RCC 7860 (cell line): Measurements from ENCODE around the gene CPNE2.
A peak's percentile ranks its signal among the peaks of the same experiment; 100 is the strongest.
"Not testable (repeated sequence)": the region's sequence is repeated elsewhere in the genome, so short reads cannot be mapped to it uniquely, and the experiment has no call there.

Experiments used
- DNase-seq: peaks from one replicate; pipeline ENCODE4 v3.0.0-alpha.2; 2015; ENCODE audit warnings: low spot score
- FAIRE-seq: peaks from 2 replicates; lab custom pipeline; 2012; peaks lifted over from hg19 to GRCh38; lab: Jason Lieb, UNC

Gene CPNE2

GRCh38 chr16:57165483-57165882 lies 73.1 kb downstream of the CPNE2 start:
- no peak for DNase-seq
- no peak for FAIRE-seq

GRCh38 chr16:57165938-57166337 lies 73.6 kb downstream of the CPNE2 start:
- DNase-seq, result no peak
- no peak for FAIRE-seq

- no peak for DNase-seq
- no peak for FAIRE-seq
These were observed 74.1 kb downstream of the CPNE2 start for GRCh38 chr16:57166451-57166850.

GRCh38 chr16:57166951-57167350 lies 74.6 kb downstream of the CPNE2 start:
- FAIRE-seq, result no peak
- no peak for DNase-seq

DNA sequence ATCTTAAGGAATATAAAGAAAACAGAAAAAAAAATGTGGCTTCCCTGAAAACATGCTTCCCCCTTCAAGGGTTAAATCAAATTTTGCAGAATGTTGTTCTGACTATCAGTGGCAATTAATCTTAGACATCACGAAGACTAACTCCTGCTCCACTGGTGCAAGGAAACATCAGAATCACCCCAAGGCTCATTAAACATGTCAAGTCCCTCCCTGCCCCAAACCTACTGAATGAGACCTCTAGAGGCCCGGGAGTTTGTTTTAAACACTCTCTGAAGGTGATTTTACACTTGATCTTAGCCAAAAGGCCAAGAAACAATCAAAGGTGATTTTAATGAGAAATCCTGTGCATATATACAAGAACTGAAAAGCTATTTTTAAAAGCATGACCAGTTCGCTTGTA lies 75.2 kb downstream of the CPNE2 start:
- DNase-seq (no peak), FAIRE-seq (no peak)

- FAIRE-seq (peak; percentile 32), DNase-seq (peak; percentile 40)
These were observed 75.6 kb downstream of the CPNE2 start for GRCh38 chr16:57167953-57168352.

DNA sequence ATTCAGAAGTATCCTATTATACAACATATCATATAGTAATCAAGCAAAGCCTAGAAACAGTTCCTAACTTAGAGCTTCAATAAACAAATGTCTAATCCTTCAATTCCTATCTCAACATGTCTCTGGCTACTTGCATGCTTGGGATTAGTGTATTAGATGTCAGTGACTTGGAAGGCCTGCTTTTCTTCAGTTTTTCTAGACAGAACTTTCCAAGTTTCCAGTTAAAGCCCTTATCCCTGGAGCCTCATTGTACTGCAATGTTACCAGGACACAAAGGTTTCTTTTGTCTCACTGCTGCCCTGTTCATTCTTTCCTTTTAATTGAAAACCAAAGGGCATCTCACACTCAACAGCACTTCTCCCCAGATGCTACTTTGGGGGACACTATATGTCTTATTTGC lies 76.9 kb downstream of the CPNE2 start:
- FAIRE-seq (no peak), DNase-seq (no peak)

- FAIRE-seq, result no peak
- DNase-seq, result no peak
These were observed 80.4 kb downstream of the CPNE2 start for GRCh38 chr16:57172721-57173290.

DNA sequence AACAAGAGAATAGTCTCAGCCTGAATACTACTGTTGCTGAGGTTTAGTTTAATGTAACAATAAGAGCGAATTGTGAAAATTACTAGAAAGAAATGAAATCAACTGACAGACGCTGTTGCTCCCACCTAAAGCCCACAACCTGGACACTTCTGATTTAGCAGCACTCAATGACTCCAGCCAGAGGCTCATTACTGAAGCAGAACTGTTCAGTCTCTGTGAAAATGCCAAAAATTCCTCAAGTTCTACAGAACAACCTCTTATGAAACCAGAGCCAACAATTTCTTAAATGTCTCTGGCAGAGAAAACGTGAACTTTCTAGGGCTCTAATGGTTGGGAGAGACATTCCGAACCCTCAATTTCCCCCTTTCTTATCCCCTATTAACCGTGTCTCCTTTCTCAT lies 83.5 kb downstream of the CPNE2 start:
- FAIRE-seq, result no peak
- no peak for DNase-seq

DNA sequence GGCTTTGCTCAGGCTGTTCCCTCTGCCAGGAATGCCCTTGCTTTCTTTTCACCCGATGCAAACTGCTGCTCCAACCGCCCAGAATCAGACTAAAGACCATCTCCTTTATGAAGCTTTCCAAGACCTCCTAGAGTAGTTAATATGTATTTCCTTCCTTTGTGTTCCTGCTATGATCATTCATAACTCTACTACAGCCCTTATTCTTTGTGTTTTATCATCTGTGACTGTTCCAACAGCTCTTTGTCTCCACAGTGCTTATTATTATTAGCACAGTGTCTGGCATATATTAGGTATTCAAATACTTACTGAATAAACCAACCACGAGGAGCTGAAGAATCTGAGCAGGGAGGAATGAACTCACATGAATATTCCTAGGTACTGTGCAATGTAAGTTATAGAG lies 85.8 kb downstream of the CPNE2 start:
- no peak for DNase-seq
- FAIRE-seq, result no peak

DNA sequence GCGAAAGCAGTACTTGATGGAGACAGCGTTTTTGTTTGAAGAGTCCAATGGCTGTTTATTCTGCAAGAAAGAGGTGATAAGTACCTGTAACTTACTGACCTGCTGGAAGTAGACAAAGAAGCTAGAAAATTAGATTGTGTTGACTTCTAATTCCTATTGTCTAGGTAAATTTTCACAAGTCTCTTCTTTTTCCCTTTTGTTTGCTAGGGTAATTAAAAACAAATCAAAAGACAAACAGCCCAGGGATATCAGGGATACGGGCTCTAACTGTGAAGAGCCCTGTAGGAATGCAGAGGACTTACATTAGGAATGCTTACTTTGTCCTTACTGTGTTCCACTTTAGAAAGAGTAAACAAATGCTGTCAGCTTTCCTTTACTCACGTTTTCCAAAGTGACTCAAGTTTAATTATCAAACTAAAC lies 86.4 kb downstream of the CPNE2 start:
- DNase-seq, result no peak
- FAIRE-seq, result no peak

GRCh38 chr16:57179215-57179828 lies 86.9 kb downstream of the CPNE2 start:
- no peak for FAIRE-seq
- DNase-seq, result no peak

DNA sequence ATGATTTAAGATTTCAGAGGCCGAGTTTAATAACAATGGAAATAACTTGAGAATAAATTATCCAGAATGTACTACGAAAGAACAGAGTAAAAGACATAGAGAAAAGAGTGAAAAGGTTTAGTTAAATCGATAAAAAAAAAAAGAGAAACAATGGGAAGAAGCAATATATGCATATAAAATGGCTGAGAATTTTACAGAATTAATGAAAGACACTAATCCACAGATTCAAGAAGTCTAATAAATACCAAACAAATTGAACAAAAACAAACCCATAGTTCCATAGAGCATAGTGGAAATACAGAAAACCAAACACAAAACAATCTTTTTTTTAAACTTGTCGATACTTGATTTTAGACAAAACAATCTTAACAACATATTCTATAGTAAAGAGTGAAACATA lies 91.7 kb downstream of the CPNE2 start:
- FAIRE-seq, result no peak
- no peak for DNase-seq

DNA sequence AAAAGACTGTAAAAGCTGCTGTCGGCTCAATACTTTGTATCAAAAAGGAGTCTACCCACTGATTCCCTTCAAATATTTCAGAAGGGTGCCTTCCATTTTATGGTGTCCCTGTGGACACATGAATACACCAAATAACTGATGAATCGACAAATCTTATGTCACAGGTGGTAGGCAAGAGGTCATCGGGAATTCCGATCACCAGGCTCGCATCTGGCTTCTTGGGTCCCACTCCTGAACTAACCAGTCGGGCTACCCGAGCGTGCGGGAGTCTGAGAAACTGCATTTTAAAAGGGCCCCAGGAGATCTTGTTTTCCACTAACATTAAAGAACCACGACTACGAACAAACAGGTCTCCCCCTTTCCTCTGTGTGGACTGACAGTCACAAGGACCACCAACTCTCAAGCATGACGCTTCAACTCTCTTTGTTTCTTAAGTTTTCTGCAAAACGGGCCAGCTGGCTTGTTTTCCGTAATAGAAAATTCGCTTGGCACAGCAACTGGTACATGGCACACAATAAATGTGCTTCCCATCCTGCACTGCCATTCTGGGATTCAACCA lies 92.6 kb downstream of the CPNE2 start:
- DNase-seq, result no peak

DNA sequence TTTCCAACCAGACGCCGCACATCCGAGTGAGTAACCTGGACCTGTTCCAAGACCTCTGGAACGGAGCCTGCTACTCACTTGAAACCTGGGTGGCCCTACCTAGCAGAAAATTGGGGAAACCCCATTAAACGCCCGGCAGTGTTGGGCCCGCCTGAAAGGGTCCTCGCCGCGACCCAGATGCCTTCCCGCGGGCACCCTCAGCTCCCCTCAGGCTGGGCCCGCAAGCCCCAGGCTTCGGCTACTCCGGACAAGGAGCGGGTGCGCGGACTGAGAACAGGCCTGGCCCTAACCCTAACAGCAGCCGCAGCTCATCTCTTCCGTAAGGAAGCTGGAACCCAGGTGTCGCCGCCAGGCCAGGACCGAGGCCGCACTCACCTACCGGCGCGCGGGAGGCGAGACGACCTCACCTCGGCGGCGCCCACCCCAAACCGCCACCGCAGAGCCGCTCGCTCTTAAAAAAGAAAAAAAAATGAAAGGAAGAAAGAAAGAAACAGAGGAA lies 93.1 kb downstream of the CPNE2 start:
- DNase-seq (peak; percentile 53), FAIRE-seq (no peak)

More for the DNA sequence above, 92.6 kb downstream of the CPNE2 start:
- FAIRE-seq, result no peak

DNA sequence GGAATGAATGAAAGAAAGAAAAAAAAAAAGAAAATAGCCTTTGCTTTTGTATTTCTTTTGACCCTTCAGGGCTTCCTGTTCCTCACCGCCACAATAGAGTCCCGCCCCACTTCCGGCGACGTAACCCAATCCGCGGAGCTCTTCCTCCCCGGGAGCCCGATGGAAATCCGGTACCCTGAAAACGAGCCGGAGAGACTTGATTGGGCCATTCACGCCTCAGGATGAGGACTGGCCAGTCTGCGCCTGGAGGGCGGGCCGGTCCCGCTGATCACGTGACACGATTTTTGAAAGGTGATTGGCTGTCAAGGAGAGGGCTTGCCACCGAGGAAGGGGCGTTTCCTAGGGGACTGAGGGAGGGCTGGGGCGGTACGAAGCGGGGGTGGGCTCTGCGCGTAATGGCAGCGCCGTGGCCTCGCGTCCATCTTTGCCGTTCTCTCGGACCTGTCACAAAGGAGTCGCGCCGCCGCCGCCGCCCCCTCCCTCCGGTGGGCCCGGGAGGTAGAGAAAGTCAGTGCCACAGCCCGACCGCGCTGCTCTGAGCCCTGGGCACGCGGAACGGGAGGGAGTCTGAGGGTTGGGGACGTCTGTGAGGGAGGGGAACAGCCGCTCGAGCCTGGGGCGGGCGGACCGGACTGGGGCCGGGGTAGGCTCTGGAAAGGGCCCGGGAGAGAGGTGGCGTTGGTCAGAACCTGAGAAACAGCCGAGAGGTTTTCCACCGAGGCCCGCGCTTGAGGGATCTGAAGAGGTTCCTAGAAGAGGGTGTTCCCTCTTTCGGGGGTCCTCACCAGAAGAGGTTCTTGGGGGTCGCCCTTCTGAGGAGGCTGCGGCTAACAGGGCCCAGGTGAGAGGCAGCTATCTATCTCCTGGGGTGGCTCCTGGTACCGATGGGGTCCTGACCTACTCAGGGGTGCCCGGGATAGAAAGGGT lies 93.8 kb downstream of the CPNE2 start, which contains the start of the genes PSME3IP1 and RSPRY1:
Gene PSME3IP1, minus strand, starts transcription at position 95 of the 927 bp plus-strand sequence. CDS start 12,185 bp downstream, outside the sequence.
Gene RSPRY1, plus strand, starts transcription at position 385 of the 927 bp plus-strand sequence. CDS start 18,330 bp downstream, outside the sequence.
- DNase-seq (peak; percentile 98), FAIRE-seq (peak; percentile 94)

DNA sequence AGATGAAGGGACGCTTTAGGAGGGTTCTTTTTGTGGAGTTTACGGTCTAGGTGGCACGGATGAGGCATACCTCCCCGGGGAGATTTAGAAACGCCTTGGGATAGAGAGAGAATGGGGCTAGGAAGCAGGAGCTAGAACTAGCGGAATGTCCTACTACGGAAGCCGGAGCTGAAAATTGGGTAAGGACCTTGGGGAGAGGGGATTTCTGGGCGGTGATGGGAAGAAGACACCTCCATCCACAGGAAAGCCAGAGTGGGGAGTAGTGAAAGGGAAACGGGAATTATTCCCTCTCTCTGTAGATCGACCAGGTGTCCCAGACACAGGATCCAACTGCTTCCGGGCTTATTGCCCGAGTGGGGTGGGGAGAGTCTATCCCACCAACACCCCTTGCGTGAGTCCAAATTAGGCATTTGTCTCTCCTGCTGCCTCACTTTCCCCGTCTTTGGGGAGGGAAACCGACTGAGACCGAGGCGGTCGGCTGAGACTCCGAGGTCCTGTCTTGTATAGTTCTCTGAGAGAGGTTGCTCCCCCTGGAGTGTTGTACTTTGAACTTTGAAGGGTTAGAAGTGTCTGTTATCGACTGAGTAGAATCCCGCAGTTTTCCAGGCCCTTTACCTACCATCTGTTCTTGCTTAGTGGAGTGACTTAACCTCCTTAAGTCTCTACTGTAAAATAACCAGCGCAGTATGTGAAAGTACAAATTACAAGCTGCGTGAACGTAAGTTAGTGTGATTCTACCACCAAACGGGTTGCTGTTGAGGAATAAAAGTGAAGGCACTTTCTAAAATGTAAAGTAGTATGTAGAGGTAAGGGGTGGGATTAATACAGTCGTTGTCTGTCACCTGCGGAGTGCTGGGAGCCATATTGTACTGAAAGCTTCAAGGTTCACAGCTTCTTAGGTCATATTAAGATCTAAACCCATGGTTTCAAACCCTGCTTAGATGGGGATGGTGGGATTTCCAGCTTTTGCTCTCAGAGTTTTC lies 94.8 kb downstream of the CPNE2 start:
- DNase-seq (peak; percentile 28), FAIRE-seq (no peak)

- DNase-seq, FAIRE-seq: not testable (repeated sequence)
These were observed 95.7 kb downstream of the CPNE2 start for GRCh38 chr16:57187902-57188710.

- DNase-seq (no peak), FAIRE-seq (no peak)
These were observed 96.3 kb downstream of the CPNE2 start for GRCh38 chr16:57188711-57189002.
